ENCODE results near the gene SPRR2D. TPM values are rescaled to one million over a fixed set of nuclear protein-coding genes. Genes with fewer than 3 reads are reported as not detected.
"Not testable (repeated sequence)": the region's sequence is repeated elsewhere in the genome, so short reads cannot be mapped to it uniquely, and the experiment has no call there.

Gene SPRR2D
- total RNA-seq, 1 experiment from 2014 or later, result 0.62 TPM

GRCh38 chr1:153025797-153026196, 15.1 kb downstream of the SPRR2D start:
- no peaks in the 10 kb centered on the region for H3K9me3 ChIP-seq (ENCODE audit: low read depth, low read length, poor library complexity, severe bottlenecking)
- intact Hi-C loops (cut with micrococcal nuclease; ENCODE audit: unreplicated experiment), result no loop called here
- BruUV-seq (replicated peaks), result no TSS peak
- DNase-seq (ENCODE audit: low spot score), result no peak
- TF ChIP-seq, protein P1, sequence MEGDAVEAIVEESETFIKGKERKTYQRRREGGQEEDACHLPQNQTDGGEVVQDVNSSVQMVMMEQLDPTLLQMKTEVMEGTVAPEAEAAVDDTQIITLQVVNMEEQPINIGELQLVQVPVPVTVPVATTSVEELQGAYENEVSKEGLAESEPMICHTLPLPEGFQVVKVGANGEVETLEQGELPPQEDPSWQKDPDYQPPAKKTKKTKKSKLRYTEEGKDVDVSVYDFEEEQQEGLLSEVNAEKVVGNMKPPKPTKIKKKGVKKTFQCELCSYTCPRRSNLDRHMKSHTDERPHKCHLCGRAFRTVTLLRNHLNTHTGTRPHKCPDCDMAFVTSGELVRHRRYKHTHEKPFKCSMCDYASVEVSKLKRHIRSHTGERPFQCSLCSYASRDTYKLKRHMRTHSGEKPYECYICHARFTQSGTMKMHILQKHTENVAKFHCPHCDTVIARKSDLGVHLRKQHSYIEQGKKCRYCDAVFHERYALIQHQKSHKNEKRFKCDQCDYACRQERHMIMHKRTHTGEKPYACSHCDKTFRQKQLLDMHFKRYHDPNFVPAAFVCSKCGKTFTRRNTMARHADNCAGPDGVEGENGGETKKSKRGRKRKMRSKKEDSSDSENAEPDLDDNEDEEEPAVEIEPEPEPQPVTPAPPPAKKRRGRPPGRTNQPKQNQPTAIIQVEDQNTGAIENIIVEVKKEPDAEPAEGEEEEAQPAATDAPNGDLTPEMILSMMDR (conservative IDR thresholded peaks at IDR 0.05; ENCODE audit: low read depth, low read length), result no peak
- no peak for TF ChIP-seq EZH2 (IDR thresholded peaks at IDR 0.05; ENCODE audit: borderline replicate concordance, low read depth, low read length, poor library complexity, severe bottlenecking)
- CTCF ChIA-PET, result no interaction called here
- H3K4me1 ChIP-seq (ENCODE audit: insufficient read depth, low read length, poor library complexity, severe bottlenecking), result no peaks in the 10 kb centered on the region
- peaks cover 1% of the 10 kb centered on the region for H3K27me3 ChIP-seq (replicated peaks; ENCODE audit: insufficient read depth, low read depth, low read length, poor library complexity)
- POLR2A ChIA-PET (ENCODE audit: low non-redundant PET), result no interaction called here
- no peaks in the 10 kb centered on the region for H3K36me3 ChIP-seq (ENCODE audit: insufficient read depth, low read length, poor library complexity, severe bottlenecking)
- no peak overlapping the region for H3K27ac ChIP-seq (ENCODE audit: low read depth, low read length, poor library complexity, severe bottlenecking)
- H3K4me3 ChIP-seq (ENCODE audit: low read depth, low read length, poor library complexity, severe bottlenecking), result no peak overlapping the region

- BruUV-seq (replicated peaks), result no TSS peak
- peaks cover 5% of the 10 kb centered on the region for H3K27me3 ChIP-seq (replicated peaks; ENCODE audit: insufficient read depth, low read depth, low read length, poor library complexity)
- ChIA-PET CTCF (no interaction called here), POLR2A (ENCODE audit: low non-redundant PET) (no interaction called here)
- no peak overlapping the region for H3K4me3 ChIP-seq (ENCODE audit: low read depth, low read length, poor library complexity, severe bottlenecking)
- no peaks in the 10 kb centered on the region for H3K9me3 ChIP-seq (ENCODE audit: low read depth, low read length, poor library complexity, severe bottlenecking)
- H3K27ac ChIP-seq (ENCODE audit: low read depth, low read length, poor library complexity, severe bottlenecking), result no peak overlapping the region
- DNase-seq (ENCODE audit: low spot score), result no peak
- no peaks in the 10 kb centered on the region for H3K4me1 ChIP-seq (ENCODE audit: insufficient read depth, low read length, poor library complexity, severe bottlenecking)
- no peaks in the 10 kb centered on the region for H3K36me3 ChIP-seq (ENCODE audit: insufficient read depth, low read length, poor library complexity, severe bottlenecking)
- TF ChIP-seq, protein P1 (conservative IDR thresholded peaks at IDR 0.05; ENCODE audit: low read depth, low read length), result no peak
- TF ChIP-seq EZH2 (IDR thresholded peaks at IDR 0.05; ENCODE audit: borderline replicate concordance, low read depth, low read length, poor library complexity, severe bottlenecking), result no peak
- intact Hi-C loops (cut with micrococcal nuclease; ENCODE audit: unreplicated experiment), result no loop called here
Observed at GRCh38 chr1:153024413-153024812, 16.5 kb downstream of the SPRR2D start.

- Histone ChIP-seq H3K4me3 (ENCODE audit: low read depth, low read length, poor library complexity, severe bottlenecking) (no peak overlapping the region), H3K27ac (ENCODE audit: low read depth, low read length, poor library complexity, severe bottlenecking) (no peak overlapping the region), H3K36me3 (ENCODE audit: insufficient read depth, low read length, poor library complexity, severe bottlenecking) (no peaks in the 10 kb centered on the region), H3K27me3 (replicated peaks; ENCODE audit: insufficient read depth, low read depth, low read length, poor library complexity) (peaks cover 5% of the 10 kb centered on the region), H3K4me1 (ENCODE audit: insufficient read depth, low read length, poor library complexity, severe bottlenecking) (no peaks in the 10 kb centered on the region), H3K9me3 (ENCODE audit: low read depth, low read length, poor library complexity, severe bottlenecking) (no peaks in the 10 kb centered on the region)
- ChIA-PET CTCF (no interaction called here), POLR2A (ENCODE audit: low non-redundant PET) (no interaction called here)
- intact Hi-C loops (cut with micrococcal nuclease; ENCODE audit: unreplicated experiment), result no loop called here
- BruUV-seq (replicated peaks), result no TSS peak
- TF ChIP-seq, protein P1 (conservative IDR thresholded peaks at IDR 0.05; ENCODE audit: low read depth, low read length), result no peak
- no peak for TF ChIP-seq EZH2 (IDR thresholded peaks at IDR 0.05; ENCODE audit: borderline replicate concordance, low read depth, low read length, poor library complexity, severe bottlenecking)
- no peak for DNase-seq (ENCODE audit: low spot score)
Observed at GRCh38 chr1:153023109-153023508, 17.8 kb downstream of the SPRR2D start.

DNA sequence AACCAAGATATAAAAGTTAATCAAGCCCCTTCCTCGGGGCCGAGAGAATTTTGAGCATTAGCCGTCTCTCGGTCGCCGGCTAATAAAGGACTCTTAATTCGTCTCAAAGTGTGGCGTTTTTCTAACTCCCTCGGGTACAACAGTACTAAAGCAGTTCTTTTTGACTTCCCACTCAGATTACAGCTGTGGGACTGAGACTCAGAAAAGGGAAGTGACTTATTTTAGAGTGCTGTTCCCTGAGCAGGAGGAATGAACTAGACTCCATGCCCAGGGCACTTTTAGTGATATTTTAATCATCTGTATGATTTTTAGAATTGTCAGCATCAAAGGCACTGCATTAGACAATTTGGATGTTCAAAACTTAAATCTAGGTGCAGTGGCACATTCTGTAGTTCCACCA, 18.6 kb downstream of the SPRR2D start:
- H3K36me3 ChIP-seq (ENCODE audit: insufficient read depth, low read length, poor library complexity, severe bottlenecking); H3K9me3 ChIP-seq (ENCODE audit: low read depth, low read length, poor library complexity, severe bottlenecking); H3K4me1 ChIP-seq (ENCODE audit: insufficient read depth, low read length, poor library complexity, severe bottlenecking); DNase-seq (ENCODE audit: low spot score); intact Hi-C loops (cut with micrococcal nuclease; ENCODE audit: unreplicated experiment); BruUV-seq (replicated peaks); H3K4me3 ChIP-seq (ENCODE audit: low read depth, low read length, poor library complexity, severe bottlenecking); H3K27me3 ChIP-seq (replicated peaks; ENCODE audit: insufficient read depth, low read depth, low read length, poor library complexity); CTCF ChIA-PET; H3K27ac ChIP-seq (ENCODE audit: low read depth, low read length, poor library complexity, severe bottlenecking); POLR2A ChIA-PET (ENCODE audit: low non-redundant PET): not testable (repeated sequence)

DNA sequence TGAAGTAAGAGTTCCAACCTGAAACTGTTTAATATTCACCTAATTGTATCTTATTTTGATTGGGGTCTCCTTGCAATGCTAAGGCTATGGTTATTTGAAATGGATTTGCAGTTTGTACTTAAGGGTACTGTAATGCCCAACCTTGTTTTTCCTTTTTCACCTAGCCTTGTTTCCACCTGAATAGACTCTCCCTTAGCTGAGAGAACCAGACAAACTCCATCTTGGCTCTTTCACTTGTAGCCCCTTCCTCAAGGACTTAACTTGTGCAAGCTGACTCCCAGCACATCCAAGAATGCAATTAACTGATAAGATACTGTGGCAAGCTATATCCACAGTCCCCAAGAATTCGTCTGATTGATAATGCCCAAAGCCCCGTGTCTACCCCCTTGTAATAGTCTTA, 19.1 kb downstream of the SPRR2D start:
- BruUV-seq (replicated peaks); H3K9me3 ChIP-seq (ENCODE audit: low read depth, low read length, poor library complexity, severe bottlenecking); DNase-seq (ENCODE audit: low spot score); H3K36me3 ChIP-seq (ENCODE audit: insufficient read depth, low read length, poor library complexity, severe bottlenecking); CTCF ChIA-PET; H3K4me3 ChIP-seq (ENCODE audit: low read depth, low read length, poor library complexity, severe bottlenecking); POLR2A ChIA-PET (ENCODE audit: low non-redundant PET); H3K27me3 ChIP-seq (replicated peaks; ENCODE audit: insufficient read depth, low read depth, low read length, poor library complexity); H3K27ac ChIP-seq (ENCODE audit: low read depth, low read length, poor library complexity, severe bottlenecking); intact Hi-C loops (cut with micrococcal nuclease; ENCODE audit: unreplicated experiment); H3K4me1 ChIP-seq (ENCODE audit: insufficient read depth, low read length, poor library complexity, severe bottlenecking): not testable (repeated sequence)

All from A673 (cell line).